GM18909 (cell line): Measurements from ENCODE around the gene LYPD6B.

Experiments used
- ATAC-seq: cut with Tn5 transposase; IDR thresholded peaks from one replicate; pipeline ENCODE4 v1.9.1; 2021; ENCODE audit warnings: mild to moderate bottlenecking; ENCODE audit not compliant: unreplicated experiment, poor library complexity

The LYPD6B gene

DNA sequence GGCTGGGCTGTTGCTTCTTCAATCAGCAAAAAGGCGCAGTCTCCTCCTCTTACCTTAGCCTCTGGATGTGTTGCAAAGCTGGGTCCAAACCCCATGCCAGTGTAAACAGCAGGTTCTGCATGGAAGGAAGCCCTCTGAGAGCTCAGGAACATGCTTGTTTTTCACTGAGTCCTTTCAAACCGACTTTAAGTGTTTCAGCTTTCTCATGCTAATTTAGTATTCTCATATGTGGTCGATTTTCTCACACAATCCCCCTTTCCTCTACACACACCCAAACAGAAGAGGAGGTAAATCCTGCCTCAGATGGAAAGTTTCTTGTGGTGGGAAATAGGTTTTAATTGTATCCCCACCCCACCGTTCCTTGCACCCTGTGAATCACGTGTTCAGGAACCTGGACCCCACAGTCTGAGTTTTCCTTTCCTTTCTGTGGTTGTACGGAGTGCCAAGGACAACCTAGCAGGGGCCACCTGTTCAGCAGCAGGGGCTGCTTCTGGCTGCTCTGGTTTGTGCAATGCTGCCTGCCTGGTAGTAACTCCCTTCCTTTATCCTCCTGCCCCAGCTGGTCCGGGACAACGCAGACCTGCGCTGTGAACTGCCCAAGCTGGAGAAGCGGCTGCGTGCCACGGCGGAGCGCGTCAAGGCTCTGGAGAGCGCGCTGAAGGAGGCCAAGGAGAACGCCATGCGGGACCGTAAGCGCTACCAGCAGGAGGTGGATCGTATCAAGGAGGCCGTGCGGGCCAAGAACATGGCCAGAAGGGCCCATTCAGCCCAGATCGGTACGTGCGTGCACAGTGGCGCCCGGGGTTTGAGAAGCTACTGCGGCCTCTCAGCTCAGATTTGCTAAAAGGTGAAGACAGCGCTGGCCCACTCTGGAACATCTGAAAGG is 28.7 kb upstream of the LYPD6B start:
- ATAC-seq: no peak

DNA sequence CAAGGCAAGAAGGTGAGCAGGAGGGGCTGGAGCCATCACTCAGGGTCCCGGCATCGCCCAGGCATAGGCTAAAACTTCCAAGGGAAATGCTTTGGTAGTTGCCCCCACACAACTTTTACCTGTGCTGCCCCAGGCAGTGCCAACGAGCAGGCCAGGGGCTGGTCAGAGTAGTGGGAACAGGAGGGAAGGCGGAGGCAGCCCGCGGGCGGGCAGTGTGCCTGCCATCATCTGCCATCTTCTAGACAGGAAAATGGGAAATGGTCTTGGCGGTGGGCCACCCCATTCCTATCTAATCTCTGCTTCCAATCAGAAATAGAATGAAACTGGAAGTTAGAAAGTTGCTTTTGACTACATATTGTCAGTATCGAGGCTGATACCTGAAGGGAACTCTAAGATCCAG is 26.0 kb upstream of the LYPD6B start:
- ATAC-seq: no peak

DNA sequence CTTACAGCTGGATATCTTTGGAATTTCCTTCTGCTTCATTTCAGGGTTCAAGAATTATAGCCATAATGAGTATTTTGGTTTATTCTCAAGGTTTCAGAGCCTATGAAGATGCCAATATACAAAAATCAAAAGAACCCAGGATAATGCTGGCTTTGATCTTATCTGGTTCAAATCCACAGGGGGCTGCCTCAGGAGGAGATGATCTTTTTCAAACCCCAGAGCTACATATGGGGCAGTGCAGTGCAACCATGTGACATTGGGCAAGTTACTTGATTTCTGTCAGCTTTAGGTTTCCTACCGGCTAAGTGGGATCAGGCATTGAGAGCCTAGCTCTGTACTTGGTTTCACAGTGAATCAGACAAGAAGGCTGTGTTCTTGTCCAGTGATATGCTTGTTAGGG is 23.0 kb upstream of the LYPD6B start:
- ATAC-seq: no peak

DNA sequence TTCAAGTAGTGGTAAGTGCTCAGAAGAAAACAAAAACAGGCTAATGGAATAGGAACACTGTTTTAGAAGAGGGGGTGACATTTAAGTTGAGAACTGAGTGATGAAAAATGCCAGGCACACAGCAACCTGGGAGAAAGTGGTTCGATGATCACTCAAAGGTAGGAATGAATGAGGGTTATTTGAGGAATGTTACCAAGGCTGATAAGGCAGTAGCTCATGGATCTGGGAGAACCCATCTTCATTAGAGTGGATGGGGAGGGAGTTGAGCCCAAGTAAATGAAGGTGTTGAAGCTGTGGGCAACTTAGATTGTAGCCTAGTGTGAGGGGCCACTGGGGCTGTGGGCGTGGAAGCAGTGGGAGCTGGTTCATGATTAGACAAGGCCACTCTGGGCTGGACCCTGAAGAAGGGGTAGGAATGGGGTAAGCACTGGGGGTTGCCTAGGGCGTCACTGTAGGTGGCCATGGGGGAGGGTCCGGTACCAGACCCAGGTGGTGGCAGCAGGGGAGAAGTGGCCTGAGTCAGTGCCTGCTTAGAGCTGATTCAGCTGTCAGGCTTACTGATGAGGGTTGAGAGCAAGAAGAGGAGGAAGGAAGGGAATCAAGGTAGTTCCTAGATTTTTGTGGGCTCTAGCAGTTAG is 22.5 kb upstream of the LYPD6B start:
- no peak for ATAC-seq

DNA sequence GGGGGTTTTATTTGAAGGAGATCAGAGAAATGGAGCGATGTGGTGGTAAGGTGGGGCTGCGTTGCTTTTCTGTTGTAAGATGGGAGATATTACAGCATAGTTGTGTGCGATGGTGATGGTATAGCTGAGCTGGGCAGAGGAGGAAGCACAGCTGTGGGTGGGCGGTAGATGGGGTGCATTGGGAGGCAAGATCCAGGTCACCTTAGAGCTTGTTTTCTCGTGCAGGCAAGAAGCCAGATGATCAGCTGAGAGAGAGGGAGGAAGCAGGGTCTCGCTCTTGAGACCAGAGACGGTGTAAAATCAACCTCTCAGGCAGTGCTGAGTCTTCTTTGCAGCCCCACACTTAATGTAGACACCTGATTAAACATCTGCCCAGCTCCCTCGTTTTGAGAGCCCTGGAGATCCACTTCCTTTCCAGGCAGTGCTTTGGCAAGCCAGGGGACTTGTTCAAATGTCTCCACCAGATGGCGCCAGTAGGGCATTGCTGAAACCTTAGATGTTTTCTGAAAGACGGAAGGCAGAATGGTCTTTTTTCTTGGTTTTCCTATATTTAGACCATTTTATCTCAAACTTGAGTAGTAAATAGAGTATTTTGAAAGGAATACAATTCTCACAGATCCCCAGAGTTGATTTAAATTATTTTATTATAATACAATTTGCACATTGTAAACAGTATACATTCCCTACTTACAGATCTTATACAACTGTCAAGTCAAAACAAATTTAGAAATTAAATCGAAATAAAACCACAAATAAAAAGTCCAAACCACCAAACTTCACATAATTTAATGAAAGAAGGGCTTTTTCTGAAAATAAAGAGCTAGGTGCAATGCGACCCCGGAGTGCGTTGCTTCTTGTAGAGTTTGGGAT is 21.1 kb upstream of the LYPD6B start:
- no peak for ATAC-seq

DNA sequence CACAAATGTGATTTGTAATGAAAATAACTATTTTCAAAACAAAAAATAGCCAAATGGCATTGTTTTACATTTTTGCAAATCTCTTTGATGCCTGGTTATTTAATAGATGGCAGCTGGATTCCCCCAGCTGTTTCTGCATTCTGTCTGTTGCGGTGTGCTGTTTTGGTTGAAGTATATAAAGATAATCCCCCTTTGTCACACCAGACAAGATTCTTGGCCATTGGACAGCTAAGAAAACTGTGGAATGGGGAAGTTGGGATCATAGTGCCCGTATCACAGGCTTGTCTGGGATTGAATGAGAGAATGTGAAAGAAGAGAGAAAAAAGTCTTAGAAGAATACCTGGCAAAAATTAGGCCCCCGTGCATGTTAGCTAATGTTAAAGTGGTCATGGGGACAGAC is 19.5 kb upstream of the LYPD6B start:
- no peak for ATAC-seq

DNA sequence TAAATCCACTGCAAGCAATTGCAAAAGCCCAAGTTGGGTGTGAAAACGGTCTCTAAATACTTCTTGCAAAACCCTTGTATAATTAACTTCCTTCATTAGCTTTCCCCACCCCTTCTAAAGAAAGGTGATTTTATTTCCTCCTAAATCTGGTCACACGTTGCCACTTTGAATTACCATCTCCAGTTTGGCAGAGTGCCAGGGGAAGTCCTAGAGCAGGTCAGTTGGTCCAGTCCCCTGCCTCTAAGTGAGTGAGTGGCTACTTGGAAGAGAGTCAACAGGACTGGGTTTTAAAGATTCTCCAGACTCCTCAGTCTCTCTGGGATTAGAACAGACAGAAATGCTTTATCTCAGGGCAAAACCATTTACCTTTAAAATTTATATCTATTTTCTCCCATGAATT is 18.7 kb upstream of the LYPD6B start:
- ATAC-seq: no peak

DNA sequence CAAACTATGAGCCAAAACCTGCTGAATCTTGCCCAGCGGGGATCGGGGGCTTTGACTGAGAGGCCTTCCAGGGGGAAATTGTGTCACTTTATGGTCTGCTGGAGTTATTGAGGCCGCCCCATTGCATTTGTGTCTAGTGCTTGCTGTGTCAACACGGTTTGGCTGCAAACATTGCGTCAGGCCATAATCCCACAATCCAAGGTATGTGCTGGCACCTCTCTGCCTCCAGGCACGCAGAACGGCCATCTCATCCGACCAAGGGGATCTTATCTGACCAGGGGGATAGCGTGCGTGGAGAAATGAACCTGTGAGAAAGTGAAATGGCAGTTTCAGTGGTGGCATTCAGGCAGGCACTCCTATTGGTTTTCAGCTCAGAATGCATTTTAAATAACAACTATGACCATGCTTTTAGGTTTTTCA is 18.1 kb upstream of the LYPD6B start:
- ATAC-seq: peak; percentile 48

DNA sequence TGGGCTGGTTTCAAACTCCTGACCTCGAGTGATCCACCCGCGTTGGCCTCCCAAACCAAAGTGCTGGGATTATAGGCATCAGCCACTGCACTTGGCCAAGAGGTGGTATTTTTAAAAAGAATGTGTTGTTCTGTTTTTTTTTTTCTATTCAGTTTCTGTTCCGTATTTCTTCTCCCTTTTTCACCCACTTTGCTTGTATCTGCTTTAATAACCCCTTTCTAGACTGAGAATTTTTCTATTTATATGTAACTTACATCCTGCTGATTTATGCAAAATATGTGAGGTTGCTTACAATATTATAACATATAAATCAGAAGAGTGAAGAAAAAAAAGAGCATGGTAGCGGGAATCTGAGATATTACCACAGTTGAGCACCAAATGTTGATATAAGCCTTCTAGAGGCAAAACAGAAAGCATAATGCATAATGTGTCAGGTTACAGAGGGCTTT is 17.2 kb upstream of the LYPD6B start:
- peak; percentile 75 for ATAC-seq

DNA sequence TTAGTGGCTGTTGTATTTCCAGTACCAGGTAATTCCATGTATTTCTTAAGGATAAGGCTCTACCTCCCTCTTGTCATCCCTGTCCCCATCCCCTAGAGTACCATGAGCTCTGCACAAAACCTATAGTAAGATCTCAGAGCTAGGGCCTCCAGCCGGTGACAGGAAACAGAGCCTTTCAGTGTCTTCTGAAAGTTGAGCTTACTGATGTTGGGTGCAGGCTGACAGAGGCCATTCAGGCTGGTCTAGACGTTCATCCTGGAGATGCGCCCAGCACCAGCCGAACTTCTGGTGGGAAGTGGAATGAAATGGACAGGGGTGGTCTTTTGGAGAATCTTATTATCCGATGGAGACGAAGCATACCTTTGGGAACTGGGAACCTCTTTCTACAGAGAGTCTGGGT is 16.7 kb upstream of the LYPD6B start:
- peak; percentile 68 for ATAC-seq

DNA sequence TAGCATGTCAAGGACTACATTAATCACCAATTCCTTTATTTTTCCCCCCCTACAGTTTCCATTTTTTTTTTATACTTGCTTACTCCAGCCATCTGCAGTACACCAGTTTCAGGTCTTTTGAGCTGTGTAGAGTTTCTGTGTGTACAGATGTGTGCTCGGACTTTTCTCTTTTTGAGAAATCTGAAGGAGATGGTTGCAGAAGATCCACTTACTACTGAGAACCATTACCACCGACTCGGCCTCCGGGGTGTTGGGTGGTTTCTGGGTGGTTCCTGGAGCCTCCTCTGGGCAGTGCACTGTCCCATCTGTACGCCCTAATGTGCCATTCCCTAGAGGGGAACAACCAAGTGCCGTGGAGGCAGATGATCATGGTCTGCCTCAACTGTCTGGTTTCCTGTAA is 15.4 kb upstream of the LYPD6B start:
- ATAC-seq: no peak

DNA sequence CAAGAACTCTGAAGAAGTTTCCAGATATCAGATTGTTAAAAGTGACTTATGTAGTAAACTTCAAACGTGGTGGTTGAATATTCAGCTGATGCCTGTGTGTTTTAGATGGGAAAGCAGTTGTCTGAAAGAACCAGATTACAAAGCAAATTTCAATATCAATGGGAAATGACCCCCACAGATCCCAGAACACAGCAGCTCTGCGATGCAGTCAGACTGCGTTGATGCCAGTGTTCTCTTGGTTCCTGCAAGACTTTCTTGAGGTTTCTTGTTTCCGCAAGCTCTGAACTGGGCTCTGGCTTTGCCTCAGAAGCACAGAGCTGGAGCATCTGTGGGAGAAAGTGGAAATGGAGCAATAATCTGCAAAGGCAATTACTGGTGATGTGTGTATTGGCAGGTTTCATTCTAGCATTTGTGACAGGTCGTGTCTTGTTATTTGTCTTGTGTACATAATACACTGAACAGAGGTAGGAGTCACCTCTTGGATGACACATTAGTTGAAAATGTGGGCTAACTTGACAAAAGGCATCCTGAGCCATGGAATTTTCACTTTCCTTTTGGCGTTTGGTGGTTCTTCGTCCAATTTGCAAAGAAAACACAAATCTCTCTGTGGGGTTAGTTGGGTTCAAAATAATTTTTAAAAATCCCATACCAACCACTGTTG is 10.8 kb upstream of the LYPD6B start:
- no peak for ATAC-seq

DNA sequence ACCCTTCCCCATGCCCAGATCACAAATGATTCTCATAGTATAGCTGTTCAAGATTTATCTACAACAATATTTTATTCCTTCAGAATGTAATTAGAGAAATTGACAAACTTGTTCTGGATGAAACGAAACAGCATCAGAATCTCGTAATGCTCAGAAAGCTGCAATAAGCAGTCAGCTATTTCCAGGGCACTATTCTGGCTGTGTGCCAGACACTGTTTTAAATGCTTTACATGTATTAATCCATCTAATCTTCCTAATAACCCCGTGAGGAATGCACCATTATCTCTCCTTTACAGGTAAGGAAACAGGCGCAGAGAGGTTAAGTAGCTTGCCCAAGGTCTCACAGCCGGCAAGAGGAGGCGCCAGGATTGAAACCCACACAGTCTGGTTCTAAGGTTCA is 10.1 kb upstream of the LYPD6B start:
- ATAC-seq: no peak

DNA sequence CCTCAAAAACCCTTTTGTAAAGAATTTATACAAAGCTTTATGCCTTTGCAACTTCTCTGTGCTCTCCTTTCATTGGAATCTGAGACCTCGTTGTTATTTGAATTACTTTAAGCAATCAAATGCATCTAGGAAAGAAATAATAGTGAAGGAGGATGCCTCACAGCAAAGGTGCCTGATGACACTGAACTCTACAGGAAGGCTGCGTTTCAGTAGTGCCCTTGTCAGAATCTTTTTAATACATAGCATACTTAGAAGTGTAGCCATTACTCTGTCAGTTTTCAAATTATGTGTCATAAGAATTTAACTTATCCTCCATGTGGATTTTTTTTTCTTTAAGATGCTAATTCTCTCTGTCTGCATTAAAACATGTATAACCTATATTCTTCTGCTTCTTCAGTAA is 9.6 kb upstream of the LYPD6B start:
- ATAC-seq: no peak

DNA sequence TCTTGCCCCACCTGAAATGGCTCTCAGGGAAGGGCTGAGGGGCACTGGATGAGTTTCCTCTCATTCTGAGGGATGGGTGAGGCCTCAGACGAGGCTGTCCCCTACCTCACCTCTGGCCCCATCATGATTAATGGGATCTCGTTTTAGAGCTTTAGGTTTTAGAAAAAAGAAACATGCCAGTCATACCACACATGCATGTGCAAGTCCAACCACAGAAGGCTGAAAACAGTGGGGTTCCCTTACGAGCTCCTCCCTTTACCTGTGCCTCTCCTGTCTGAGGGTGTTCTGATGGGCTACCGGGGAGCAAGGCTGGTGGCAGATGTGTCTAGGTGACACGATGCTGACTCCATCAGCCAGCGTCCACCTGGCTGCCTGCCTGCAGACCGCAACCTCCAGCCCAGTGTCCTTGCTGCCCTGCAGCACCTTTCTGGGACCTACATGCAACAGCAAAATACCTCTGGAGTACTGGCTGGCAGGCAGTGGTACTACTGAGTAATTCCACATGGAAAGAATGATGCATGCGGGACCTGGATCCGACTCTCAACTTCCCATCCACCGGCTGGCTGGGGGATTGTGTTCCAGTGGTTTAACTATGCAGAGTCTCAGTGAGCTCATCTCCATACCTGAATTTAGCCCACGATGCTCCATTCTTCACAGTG is 9.1 kb upstream of the LYPD6B start:
- no peak for ATAC-seq

DNA sequence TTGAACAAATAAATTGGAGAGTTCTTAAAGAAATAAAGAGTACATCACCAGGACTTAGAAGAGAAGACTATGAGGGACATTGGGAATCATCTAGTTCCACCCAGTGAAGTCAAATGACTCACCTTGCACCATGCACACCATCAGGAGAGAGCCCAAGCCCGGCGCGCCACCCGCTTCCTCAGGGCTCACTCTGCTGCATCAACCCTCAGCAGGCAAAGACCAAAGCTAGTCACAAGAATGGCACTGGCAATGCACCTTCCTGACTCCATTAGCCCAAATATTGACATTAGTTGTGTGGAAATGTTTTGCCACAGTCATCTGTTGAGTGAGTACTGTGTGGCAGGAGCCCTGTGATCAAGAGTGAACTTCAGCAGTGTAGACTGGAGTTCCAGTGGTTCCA is 7.1 kb upstream of the LYPD6B start:
- no peak for ATAC-seq

DNA sequence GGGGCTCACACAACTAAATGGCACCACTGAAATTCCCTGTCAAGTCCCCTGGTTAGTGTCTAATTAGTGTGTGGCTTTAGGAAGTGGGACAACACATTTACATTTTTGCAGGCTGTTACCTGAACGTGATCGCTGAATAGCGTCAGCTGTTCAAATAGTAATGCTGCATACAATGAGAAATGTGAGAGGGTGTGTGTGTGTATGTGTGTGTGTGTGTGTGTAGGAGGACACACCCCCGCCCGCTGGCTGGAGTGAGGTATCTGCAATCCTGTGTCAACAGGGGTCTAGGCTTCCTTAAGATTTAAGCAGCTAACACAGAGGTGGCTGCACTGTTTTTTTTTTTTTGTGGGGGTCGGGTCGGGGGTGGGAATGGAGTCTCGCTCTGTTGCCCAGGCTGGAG is 4.8 kb upstream of the LYPD6B start:
- no peak for ATAC-seq

DNA sequence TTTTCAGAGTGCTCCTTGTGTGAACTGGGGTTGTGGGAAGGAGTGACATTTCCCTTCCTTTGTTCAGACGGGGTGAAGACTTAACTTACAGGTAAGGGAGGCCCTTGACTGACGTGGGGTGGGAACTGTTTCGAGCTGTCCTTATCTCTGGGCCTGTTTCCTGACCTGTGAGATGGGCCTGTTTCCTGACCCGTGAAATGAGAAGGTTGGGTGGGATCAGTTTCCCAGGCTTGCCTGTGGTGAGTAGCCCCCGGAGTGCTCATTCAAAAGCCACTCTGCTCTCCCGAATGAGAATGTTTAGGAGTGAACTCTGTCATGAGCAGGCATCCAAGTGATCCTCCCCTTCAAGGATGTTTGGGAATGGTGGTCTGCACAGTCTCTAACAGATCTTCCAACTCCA is 4.1 kb upstream of the LYPD6B start:
- no peak for ATAC-seq

DNA sequence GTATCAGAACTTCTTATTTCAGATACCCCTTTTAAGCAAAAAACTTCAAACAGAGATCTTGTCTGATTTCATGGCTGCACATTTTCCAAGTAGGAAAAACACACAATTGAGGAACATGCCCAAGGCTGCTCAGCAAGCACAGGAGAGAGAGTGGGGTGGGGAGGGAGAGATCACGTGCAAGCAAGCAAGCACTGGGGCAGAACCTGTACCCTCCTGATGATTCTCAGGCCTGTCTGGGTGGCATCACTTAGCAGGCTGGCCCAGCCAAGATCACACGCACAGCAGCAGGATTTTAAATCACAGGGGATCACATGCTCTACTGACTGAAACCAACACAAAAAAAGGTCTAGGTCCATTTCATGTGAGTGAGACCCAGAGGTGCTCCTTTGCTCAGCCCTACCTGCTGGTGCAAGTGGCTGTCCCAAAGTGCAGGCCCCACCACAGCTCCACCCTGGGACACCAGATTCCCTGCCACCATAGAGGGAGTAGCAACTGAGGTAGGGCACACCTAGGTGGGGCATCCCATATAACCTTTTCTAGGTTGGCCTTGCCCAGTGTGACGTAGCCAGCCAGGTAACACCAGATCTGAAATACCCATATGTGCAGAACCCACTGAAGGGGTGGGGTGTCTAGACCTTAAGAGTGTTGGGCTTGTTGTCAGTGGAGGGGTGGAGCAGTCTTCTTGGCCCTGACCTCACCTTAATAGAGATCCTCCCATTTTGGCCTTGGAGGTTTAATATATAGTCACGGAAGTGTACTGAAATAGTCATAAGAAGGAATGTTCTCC is 1.8 kb upstream of the LYPD6B start:
- no peak for ATAC-seq
